ENCODE data around the gene MC2R.

DNA sequence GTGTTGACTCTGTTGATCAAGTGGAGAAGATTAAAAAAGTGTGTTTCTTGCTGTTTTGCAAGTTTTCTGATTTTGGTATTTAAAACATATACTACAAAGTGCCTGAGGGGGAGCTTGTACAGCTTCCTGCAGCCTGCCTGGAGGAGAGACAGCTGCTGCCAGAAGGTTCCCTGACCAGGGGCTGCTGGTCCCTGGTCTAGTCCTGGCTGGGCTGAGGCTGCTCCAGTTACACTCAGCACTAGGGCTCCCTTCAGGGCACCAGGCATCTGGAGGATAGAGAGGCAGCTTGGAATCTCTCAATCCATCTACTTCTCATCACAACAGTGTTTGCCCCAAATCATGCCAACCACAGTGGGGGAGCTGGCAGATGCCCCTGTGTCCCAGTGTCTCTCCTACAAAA lies 4.8 kb downstream of the MC2R start:
- no peak for TF ChIP-seq TAF1 (IDR thresholded peaks at IDR 0.05; ENCODE audit: borderline replicate concordance, low read depth, low read length)
- TF ChIP-seq DPF2 (IDR thresholded peaks at IDR 0.05), result no peak
- no peak for TF ChIP-seq CTCF (IDR thresholded peaks at IDR 0.05 in 2 of 3, conservative IDR thresholded peaks at IDR 0.05 in 1 of 3; ENCODE audit: control insufficient read depth in 2 of 3, extremely low read depth in 1 of 3, insufficient read depth in 1 of 3, low read depth in 3 of 3, low read length in 3 of 3)
- no peak for TF ChIP-seq FOXK2 (IDR thresholded peaks at IDR 0.05)
- TF ChIP-seq POLR2A (IDR thresholded peaks at IDR 0.05; ENCODE audit: low read depth, low read length), result no peak
- no peak for TF ChIP-seq NR2C2 (IDR thresholded peaks at IDR 0.05; ENCODE audit: borderline replicate concordance, control insufficient read depth, insufficient read length, low read depth)
- no peak for TF ChIP-seq JUNB (IDR thresholded peaks at IDR 0.05)
- TF ChIP-seq E4F1 (IDR thresholded peaks at IDR 0.05; ENCODE audit: borderline replicate concordance, partially characterized antibody), result no peak

All from GM12878 (cell line).